HEK293 (cell line): ENCODE data around the gene NAALADL2.

ENCODE experiments used
- CTCF ChIA-PET: fragments of 350-600 bp; formaldehyde crosslinking; extraction: SDS; loops from one replicate; lab custom pipeline; 2021; ENCODE audit warnings: antibody characterized with exemption; lab: Yijun Ruan, JAX
- POLR2A ChIA-PET: fragments of 300-600 bp; formaldehyde crosslinking; extraction: SDS; loops from one replicate; lab custom pipeline; 2020; ENCODE audit warnings: antibody characterized with exemption, inconsistent platforms; lab: Yijun Ruan, JAX
- H3K27ac ChIP-seq: fragments of 200-500 bp; sonication (Bioruptor generic); 2 replicates; pipeline ENCODE4 v1.5.1; 2014; ENCODE audit warnings: low read depth, low read length, control low read depth, inconsistent platforms; ENCODE audit errors: extremely low read depth
- H3K36me3 ChIP-seq, 2 experiments: fragments of 200-500 bp in 1 of 2; sonication (Bioruptor generic) in 1 of 2; 1 replicate in 1 of 2; 2 replicates in 1 of 2; pipeline ENCODE4 v1.5.1; 2014 to 2017; ENCODE audit warnings: inconsistent platforms in 2 of 2, low read length in 2 of 2; ENCODE audit not compliant: control insufficient read depth in 2 of 2, insufficient read depth in 1 of 2
- H3K4me1 ChIP-seq: fragments of 200-500 bp; sonication (Bioruptor generic); 2 replicates; pipeline ENCODE4 v1.5.1; 2014; ENCODE audit warnings: mild to moderate bottlenecking, low read length, inconsistent platforms; ENCODE audit not compliant: control insufficient read depth, insufficient read depth
- H3K4me3 ChIP-seq: 2 replicates; pipeline ENCODE4 v1.5.1; 2011; ENCODE audit warnings: low read depth, mild to moderate bottlenecking, control low read depth, low read length, moderate library complexity
- H3K9me3 ChIP-seq: fragments of 200-500 bp; sonication (Bioruptor generic); 2 replicates; pipeline ENCODE4 v1.5.1; 2014; ENCODE audit warnings: low read depth, low read length, inconsistent platforms; ENCODE audit not compliant: control insufficient read depth, insufficient read depth
- GFI1B ChIP-seq: fragments of 450-650 bp; formaldehyde crosslinking; IDR thresholded peaks from 2 replicates; pipeline ENCODE4 v1.5.1; 2016; ENCODE audit warnings: missing biosample characterization, missing genetic modification characterization
- MZF1 ChIP-seq: fragments of 450-650 bp; formaldehyde crosslinking; IDR thresholded peaks from 2 replicates; pipeline ENCODE4 v1.5.1; 2017; ENCODE audit warnings: missing biosample characterization, missing genetic modification characterization, borderline replicate concordance
- RBAK ChIP-seq: fragments of 450-650 bp; formaldehyde crosslinking; IDR thresholded peaks from 2 replicates; pipeline ENCODE4 v1.5.1; 2016; ENCODE audit warnings: missing biosample characterization, missing genetic modification characterization
- REPIN1 ChIP-seq: fragments of 450-650 bp; formaldehyde crosslinking; IDR thresholded peaks from 2 replicates; pipeline ENCODE4 v1.5.1; 2017; ENCODE audit warnings: missing biosample characterization, missing genetic modification characterization, low read depth
- SP3 ChIP-seq: fragments of 450-650 bp; formaldehyde crosslinking; IDR thresholded peaks from 2 replicates; pipeline ENCODE4 v1.5.1; 2016; ENCODE audit warnings: missing biosample characterization, missing genetic modification characterization
- SP7 ChIP-seq: fragments of 450-650 bp; formaldehyde crosslinking; IDR thresholded peaks from 2 replicates; pipeline ENCODE4 v1.5.1; 2016; ENCODE audit warnings: missing biosample characterization, missing genetic modification characterization
- ZBTB20 ChIP-seq: fragments of 450-650 bp; formaldehyde crosslinking; IDR thresholded peaks from 2 replicates; pipeline ENCODE4 v1.5.1; 2016; ENCODE audit warnings: missing biosample characterization, missing genetic modification characterization
- ZNF169 ChIP-seq: fragments of 450-650 bp; formaldehyde crosslinking; IDR thresholded peaks from 2 replicates; pipeline ENCODE4 v1.5.1; 2016; ENCODE audit warnings: missing biosample characterization, missing genetic modification characterization
- ZNF202 ChIP-seq: fragments of 450-650 bp; formaldehyde crosslinking; IDR thresholded peaks from 2 replicates; pipeline ENCODE4 v1.5.1; 2016; ENCODE audit warnings: missing biosample characterization, missing genetic modification characterization, borderline replicate concordance
- ZNF23 ChIP-seq: fragments of 450-650 bp; formaldehyde crosslinking; IDR thresholded peaks from 2 replicates; pipeline ENCODE4 v1.5.1; 2016; ENCODE audit warnings: missing biosample characterization, missing genetic modification characterization, borderline replicate concordance
- ZNF311 ChIP-seq: fragments of 450-650 bp; formaldehyde crosslinking; IDR thresholded peaks from 2 replicates; pipeline ENCODE4 v1.5.1; 2017; ENCODE audit warnings: missing biosample characterization, missing genetic modification characterization, borderline replicate concordance
- ZNF423 ChIP-seq: fragments of 450-650 bp; formaldehyde crosslinking; IDR thresholded peaks from 2 replicates; pipeline ENCODE4 v1.5.1; 2016; ENCODE audit warnings: missing biosample characterization, missing genetic modification characterization
- ZNF449 ChIP-seq: fragments of 450-650 bp; formaldehyde crosslinking; IDR thresholded peaks from 2 replicates; pipeline ENCODE4 v1.5.1; 2017; ENCODE audit warnings: missing biosample characterization, mild to moderate bottlenecking, missing genetic modification characterization, moderate library complexity
- ZNF48 ChIP-seq: fragments of 450-650 bp; formaldehyde crosslinking; IDR thresholded peaks from 2 replicates; pipeline ENCODE4 v1.5.1; 2016; ENCODE audit warnings: missing biosample characterization, missing genetic modification characterization
- ZNF530 ChIP-seq: fragments of 450-650 bp; formaldehyde crosslinking; IDR thresholded peaks from 2 replicates; pipeline ENCODE4 v1.5.1; 2016; ENCODE audit warnings: low read depth, missing biosample characterization, missing genetic modification characterization
- ZNF692 ChIP-seq: fragments of 450-650 bp; formaldehyde crosslinking; IDR thresholded peaks from 2 replicates; pipeline ENCODE4 v1.5.1; 2016; ENCODE audit warnings: missing biosample characterization, missing genetic modification characterization
- ZNF747 ChIP-seq: fragments of 450-650 bp; formaldehyde crosslinking; IDR thresholded peaks from 2 replicates; pipeline ENCODE4 v1.5.1; 2016; ENCODE audit warnings: missing biosample characterization, missing genetic modification characterization
- ZNF837 ChIP-seq: fragments of 450-650 bp; formaldehyde crosslinking; IDR thresholded peaks from 2 replicates; pipeline ENCODE4 v1.5.1; 2016; ENCODE audit warnings: missing biosample characterization, missing genetic modification characterization
- ZSCAN4 ChIP-seq: fragments of 450-650 bp; formaldehyde crosslinking; IDR thresholded peaks from 2 replicates; pipeline ENCODE4 v1.5.1; 2017; ENCODE audit warnings: missing biosample characterization, missing genetic modification characterization
- TF ChIP-seq, protein P1 (sequence below): fragments of 450-650 bp; formaldehyde crosslinking; IDR thresholded peaks from 2 replicates; pipeline ENCODE4 v1.5.1; 2016; ENCODE audit warnings: missing biosample characterization, missing genetic modification characterization, borderline replicate concordance

The NAALADL2 gene

GRCh38 chr3:175704366-175705055 lies 845.4 kb downstream of the NAALADL2 start:
- no peaks in the 10 kb centered on the region for H3K9me3 ChIP-seq
- H3K36me3 ChIP-seq = no peaks in the 10 kb centered on the region
- no peak overlapping the region for H3K27ac ChIP-seq
- ChIA-PET POLR2A (no interaction called here), CTCF (interaction anchor here (0.6 kb wide), 1 partner anchor 45 kb away, joined by 3 read pairs; no protein-coding TSS in a partner anchor)
- H3K4me1 ChIP-seq = no peaks in the 10 kb centered on the region
- TF ChIP-seq GFI1B (tag by site-specific recombination) (no peak), ZNF837 (tag by site-specific recombination) (no peak), ZNF449 (tag by site-specific recombination) (no peak), SP3 (tag by site-specific recombination) (no peak)
- TF ChIP-seq, all 188 proteins: peak for 0
- no peak overlapping the region for H3K4me3 ChIP-seq

- POLR2A ChIA-PET = no interaction called here
- H3K27ac ChIP-seq = no peak overlapping the region
- H3K9me3 ChIP-seq = no peaks in the 10 kb centered on the region
- no peak for TF ChIP-seq ZNF169 (tag by site-specific recombination)
- TF ChIP-seq ZSCAN4 (tag by site-specific recombination) = no peak
- TF ChIP-seq ZNF747 (tag by site-specific recombination) = no peak
- no peak for TF ChIP-seq ZBTB20 (tag by site-specific recombination)
- TF ChIP-seq ZNF23 (tag by site-specific recombination) = no peak
- no peak for TF ChIP-seq ZNF202 (tag by site-specific recombination)
- TF ChIP-seq, all 188 proteins: peak for 0
- Histone ChIP-seq H3K4me3 (no peak overlapping the region), H3K4me1 (no peaks in the 10 kb centered on the region), H3K36me3 (no peaks in the 10 kb centered on the region)
- CTCF ChIA-PET = no interaction called here
Observed at GRCh38 chr3:175713268-175713667, 854.1 kb downstream of the NAALADL2 start.

- ChIA-PET CTCF (no interaction called here), POLR2A (no interaction called here)
- Histone ChIP-seq H3K9me3 (no peaks in the 10 kb centered on the region), H3K36me3 (no peaks in the 10 kb centered on the region), H3K4me1 (no peaks in the 10 kb centered on the region), H3K4me3 (no peak overlapping the region), H3K27ac (no peak overlapping the region)
- TF ChIP-seq ZNF311 (tag by site-specific recombination) = no peak
- TF ChIP-seq RBAK (tag by site-specific recombination) = no peak
- no peak for TF ChIP-seq ZNF692 (tag by site-specific recombination)
- TF ChIP-seq REPIN1 = no peak
- TF ChIP-seq MZF1 (tag by site-specific recombination) = no peak
- TF ChIP-seq SP7 (tag by site-specific recombination) = no peak
- TF ChIP-seq ZNF48 (tag by site-specific recombination) = no peak
- TF ChIP-seq, protein P1, sequence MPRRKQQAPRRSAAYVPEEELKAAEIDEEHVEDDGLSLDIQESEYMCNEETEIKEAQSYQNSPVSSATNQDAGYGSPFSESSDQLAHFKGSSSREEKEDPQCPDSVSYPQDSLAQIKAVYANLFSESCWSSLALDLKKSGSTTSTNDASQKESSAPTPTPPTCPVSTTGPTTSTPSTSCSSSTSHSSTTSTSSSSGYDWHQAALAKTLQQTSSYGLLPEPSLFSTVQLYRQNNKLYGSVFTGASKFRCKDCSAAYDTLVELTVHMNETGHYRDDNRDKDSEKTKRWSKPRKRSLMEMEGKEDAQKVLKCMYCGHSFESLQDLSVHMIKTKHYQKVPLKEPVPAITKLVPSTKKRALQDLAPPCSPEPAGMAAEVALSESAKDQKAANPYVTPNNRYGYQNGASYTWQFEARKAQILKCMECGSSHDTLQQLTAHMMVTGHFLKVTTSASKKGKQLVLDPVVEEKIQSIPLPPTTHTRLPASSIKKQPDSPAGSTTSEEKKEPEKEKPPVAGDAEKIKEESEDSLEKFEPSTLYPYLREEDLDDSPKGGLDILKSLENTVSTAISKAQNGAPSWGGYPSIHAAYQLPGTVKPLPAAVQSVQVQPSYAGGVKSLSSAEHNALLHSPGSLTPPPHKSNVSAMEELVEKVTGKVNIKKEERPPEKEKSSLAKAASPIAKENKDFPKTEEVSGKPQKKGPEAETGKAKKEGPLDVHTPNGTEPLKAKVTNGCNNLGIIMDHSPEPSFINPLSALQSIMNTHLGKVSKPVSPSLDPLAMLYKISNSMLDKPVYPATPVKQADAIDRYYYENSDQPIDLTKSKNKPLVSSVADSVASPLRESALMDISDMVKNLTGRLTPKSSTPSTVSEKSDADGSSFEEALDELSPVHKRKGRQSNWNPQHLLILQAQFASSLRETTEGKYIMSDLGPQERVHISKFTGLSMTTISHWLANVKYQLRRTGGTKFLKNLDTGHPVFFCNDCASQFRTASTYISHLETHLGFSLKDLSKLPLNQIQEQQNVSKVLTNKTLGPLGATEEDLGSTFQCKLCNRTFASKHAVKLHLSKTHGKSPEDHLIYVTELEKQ (tag by site-specific recombination) = no peak
- no peak for TF ChIP-seq ZNF423 (tag by site-specific recombination)
- TF ChIP-seq ZNF530 (tag by site-specific recombination) = no peak
Observed at GRCh38 chr3:175716446-175716845, 857.3 kb downstream of the NAALADL2 start.
